Endothelial cell of umbilical vein (primary cell): Measurements from ENCODE around the gene SPON1. TPM values are rescaled to one million over a fixed set of nuclear protein-coding genes. Genes with fewer than 3 reads are reported as not detected.

Experiments used
- BruUV-seq: library from RNA; stranded (reverse); fragments of 400-500 nt; replicated peaks from 2 replicates; lab custom pipeline; 2021; lab: Mats Ljungman, UMichigan
- CTCF ChIA-PET: fragments of 300-600, 350-600 bp; sonication (Branson Sonifier 250); formaldehyde crosslinking; loops from one replicate; lab custom pipeline; 2021; ENCODE audit warnings: antibody characterized with exemption, inconsistent platforms; lab: Charles Lee
- POLR2A ChIA-PET: fragments of 300-600, 350-600 bp; sonication (Branson Sonifier 250); formaldehyde crosslinking; loops from one replicate; lab custom pipeline; 2021; ENCODE audit warnings: antibody characterized with exemption, inconsistent platforms; lab: Charles Lee
- DNase-seq: peaks from one replicate; pipeline ENCODE4 v3.0.0-alpha.2; 2011; ENCODE audit warnings: low read depth, low spot score
- FAIRE-seq: peaks from 2 replicates; lab custom pipeline; 2011; peaks lifted over from hg19 to GRCh38; lab: Jason Lieb, UNC
- H2AFZ ChIP-seq: 2 replicates; pipeline ENCODE4 v1.6.0; 2012; ENCODE audit warnings: low read depth, low read length, control low read depth, inconsistent platforms
- H3K27ac ChIP-seq: 2 replicates; pipeline ENCODE4 v1.5.1; 2011; ENCODE audit warnings: low read depth, mild to moderate bottlenecking, control low read depth, low read length, moderate library complexity; ENCODE audit not compliant: insufficient read depth
- H3K27me3 ChIP-seq, 2 experiments: 2 replicates each; pipeline versions ENCODE4 v1.6.0 to v1.6.1; 2011; ENCODE audit warnings: low read length in 2 of 2, mixed read lengths in 1 of 2; ENCODE audit not compliant: control insufficient read depth in 2 of 2, insufficient read depth in 2 of 2
- H3K36me3 ChIP-seq, 2 experiments: 2 replicates in 1 of 2; 3 replicates in 1 of 2; pipeline ENCODE4 v1.5.1; 2011; ENCODE audit warnings: low read length in 2 of 2, mild to moderate bottlenecking in 1 of 2, moderate library complexity in 1 of 2; ENCODE audit not compliant: control insufficient read depth in 2 of 2, insufficient read depth in 2 of 2; ENCODE audit errors: extremely low read depth in 1 of 2
- H3K4me1 ChIP-seq: 3 replicates; pipeline ENCODE4 v1.5.1; 2011; ENCODE audit warnings: mild to moderate bottlenecking, low read length; ENCODE audit not compliant: control insufficient read depth, insufficient read depth; ENCODE audit errors: extremely low read depth
- H3K4me2 ChIP-seq: 2 replicates; pipeline ENCODE4 v1.6.1; 2011; ENCODE audit warnings: low read length, control low read depth, mixed read lengths; ENCODE audit not compliant: insufficient read depth
- H3K4me3 ChIP-seq, 3 experiments: fragments of 200-600 bp in 1 of 3; sonication (generic), shearing (Covaris generic) in 1 of 3; replicated peaks in 1 of 3; 2 replicates each; pipeline ENCODE4 v1.5.1; 2011 to 2016; ENCODE audit warnings: control low read depth in 3 of 3, low read length in 3 of 3, mild to moderate bottlenecking in 2 of 3, inconsistent platforms in 1 of 3, low read depth in 1 of 3, moderate library complexity in 1 of 3; ENCODE audit not compliant: insufficient read depth in 1 of 3
- H3K79me2 ChIP-seq: 2 replicates; pipeline ENCODE4 v1.6.0; 2012; ENCODE audit warnings: low read length, inconsistent platforms; ENCODE audit not compliant: control insufficient read depth, insufficient read depth
- H3K9ac ChIP-seq: replicated peaks from 2 replicates; pipeline ENCODE3; 2011; ENCODE audit warnings: low read length, control low read depth; ENCODE audit not compliant: insufficient read depth; ENCODE audit errors: extremely low read depth
- H3K9me1 ChIP-seq: replicated peaks from 3 replicates; pipeline ENCODE4 v1.6.0; 2011; ENCODE audit warnings: mild to moderate bottlenecking, low read length; ENCODE audit not compliant: control insufficient read depth, insufficient read depth; ENCODE audit errors: extremely low read depth
- H3K9me3 ChIP-seq: replicated peaks from 2 replicates; pipeline ENCODE4 v1.5.1; 2012; ENCODE audit warnings: low read length, inconsistent platforms; ENCODE audit not compliant: control insufficient read depth, insufficient read depth
- H4K20me1 ChIP-seq: replicated peaks from 2 replicates; pipeline ENCODE3; 2011; ENCODE audit warnings: mild to moderate bottlenecking, low read length; ENCODE audit not compliant: control insufficient read depth, insufficient read depth; ENCODE audit errors: extremely low read depth
- EZH2 ChIP-seq: IDR thresholded peaks from 2 replicates; pipeline ENCODE4 v1.6.1; 2012; ENCODE audit warnings: borderline replicate concordance, low read depth, mild to moderate bottlenecking, moderate library complexity, low read length, inconsistent platforms; ENCODE audit not compliant: severe bottlenecking
- FOS ChIP-seq: IDR thresholded peaks from 2 replicates; pipeline ENCODE4 v1.6.1; 2011; ENCODE audit warnings: mild to moderate bottlenecking, low read length, moderate library complexity, borderline replicate concordance; ENCODE audit not compliant: insufficient read depth
- GATA2 ChIP-seq: IDR thresholded peaks from 2 replicates; pipeline ENCODE4 v1.7.0; 2011; ENCODE audit warnings: low read depth, mild to moderate bottlenecking, moderate library complexity, mixed read lengths, low read length; ENCODE audit not compliant: insufficient read length, insufficient read depth
- JUN ChIP-seq: IDR thresholded peaks from 2 replicates; pipeline ENCODE4 v1.6.1; 2011; ENCODE audit warnings: borderline replicate concordance, low read depth; ENCODE audit not compliant: insufficient read length, insufficient read depth
- MYC ChIP-seq: IDR thresholded peaks from one replicate; pipeline ENCODE4 v1.6.1; 2011; ENCODE audit warnings: mild to moderate bottlenecking, low read depth, low read length
- POLR2A ChIP-seq: IDR thresholded peaks from 2 replicates; pipeline ENCODE4 v1.6.1; 2012; ENCODE audit warnings: low read depth, mild to moderate bottlenecking, control low read depth, low read length
- POLR2AphosphoS5 ChIP-seq: IDR thresholded peaks from 2 replicates; pipeline ENCODE4 v1.6.1; 2012; ENCODE audit warnings: low read depth, mild to moderate bottlenecking, control low read depth, low read length, moderate library complexity; ENCODE audit not compliant: insufficient read depth
- dilution Hi-C: fragments of 300-500 bp; cut with MboI; formaldehyde crosslinking; loops from one replicate; pipeline ENCODE4 v1.15.0; 2019; ENCODE audit warnings: low sequenced_read_pairs; ENCODE audit not compliant: extremely low pct_ligation_motif_present
- intact Hi-C: fragments of 100-400 bp; cut with micrococcal nuclease; formaldehyde crosslinking; loops from one replicate; pipeline ENCODE4 v1.10.0; 2022
- polyA plus RNA-seq, 4 experiments: library from polyadenylated mRNA; depleted of rRNA in 3 of 4; stranded (reverse) in 3 of 4; unstranded in 1 of 4; fragments of >200 nt; gene quantifications; 2 replicates each; pipeline versions ENCODE4 v1.2.1 to v1.2.3, GENCODE V29; 2011 to 2012; ENCODE audit warnings: missing spikeins in 1 of 4
- total RNA-seq: library from RNA; stranded (reverse); gene quantifications from 2 replicates; pipeline ENCODE4 v1.2.3, GENCODE V29; 2021
- TF ChIP-seq, protein P1 (sequence below): IDR thresholded peaks from 2 replicates; pipeline ENCODE4 v1.6.1; 2011; ENCODE audit not compliant: insufficient read depth, insufficient read length
- TF ChIP-seq, protein P2 (sequence below), 2 donors: IDR thresholded peaks; 1 replicate in 1 of 2; 2 replicates in 1 of 2; pipeline ENCODE4 v1.5.1; 2011; ENCODE audit warnings: low read length in 2 of 2, mild to moderate bottlenecking in 2 of 2, moderate library complexity in 2 of 2, control low read depth in 1 of 2, inconsistent platforms in 1 of 2, low read depth in 1 of 2; ENCODE audit not compliant: insufficient read depth in 1 of 2; ENCODE audit errors: extremely low read depth in 1 of 2

Gene SPON1
- total and polyA plus RNA-seq, 2 donors (not counting 3 experiments of a cell fraction or from before 2014, with no cell fraction given): 0.31 TPM; not detected in 1

DNA sequence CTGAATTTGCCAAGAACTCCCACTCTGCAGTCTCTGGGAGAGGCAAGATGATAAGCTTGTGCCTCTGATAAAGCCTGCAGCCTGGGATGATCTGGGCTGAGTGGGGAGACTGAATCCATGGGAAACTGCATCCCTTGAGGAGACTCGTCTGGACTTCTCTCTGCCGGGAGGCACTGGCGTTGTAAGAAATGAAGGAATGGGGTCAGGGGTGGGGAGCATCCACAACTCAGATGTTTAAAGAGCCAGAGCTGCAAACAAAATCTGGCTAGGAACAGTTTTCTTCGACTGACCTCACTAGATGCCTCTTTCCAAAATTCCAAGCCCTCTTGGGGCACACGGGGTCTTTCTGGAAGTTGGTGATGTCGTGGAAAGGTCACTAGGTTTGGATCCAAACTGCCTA, 64.4 kb downstream of the SPON1 start:
- Histone ChIP-seq H3K4me2 (no peak overlapping the region), H3K27me3 (peaks cover 2 to 7% of the 10 kb centered on the region in 2 experiments), H3K4me1 (no peaks in the 10 kb centered on the region), H3K4me3 (no peak overlapping the region), H3K79me2 (no peaks in the 10 kb centered on the region), H3K9me1 (no peaks in the 10 kb centered on the region), H3K9me3 (no peaks in the 10 kb centered on the region), H3K27ac (no peak overlapping the region), H3K36me3 (no peaks in the 10 kb centered on the region), H3K9ac (no peak overlapping the region), H4K20me1 (no peaks in the 10 kb centered on the region), H2AFZ (no peak overlapping the region)
- no peak for DNase-seq
- TF ChIP-seq POLR2A (no peak), EZH2 (no peak), MYC (no peak), POLR2AphosphoS5 (no peak), GATA2 (no peak)
- TF ChIP-seq, protein P1, sequence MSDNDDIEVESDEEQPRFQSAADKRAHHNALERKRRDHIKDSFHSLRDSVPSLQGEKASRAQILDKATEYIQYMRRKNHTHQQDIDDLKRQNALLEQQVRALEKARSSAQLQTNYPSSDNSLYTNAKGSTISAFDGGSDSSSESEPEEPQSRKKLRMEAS: no peak
- ChIA-PET CTCF (no interaction called here), POLR2A (no interaction called here)
- no peak for FAIRE-seq
- dilution Hi-C loops (no loop called here), intact Hi-C loops (no loop called here)
- BruUV-seq: no TSS peak

DNA sequence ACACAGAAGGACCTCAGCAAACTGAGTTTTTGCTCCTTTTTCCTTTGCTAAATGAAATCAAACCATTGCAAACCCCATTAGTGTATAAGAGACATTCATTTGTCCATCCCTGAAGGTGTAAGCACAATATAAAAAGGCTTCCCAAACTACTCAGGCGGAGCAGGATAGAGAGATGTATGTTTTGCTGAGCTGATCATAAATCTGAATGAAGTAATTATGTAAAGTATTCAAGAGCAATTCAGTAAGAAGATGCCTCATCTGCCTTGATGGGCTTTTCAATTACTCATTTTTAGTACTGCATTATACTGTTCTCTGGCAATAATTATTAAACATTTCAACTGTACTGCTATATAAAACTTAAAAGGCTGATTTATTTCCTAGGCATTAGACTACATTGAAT, 65.0 kb downstream of the SPON1 start:
- Histone ChIP-seq H3K9ac (no peak overlapping the region), H3K4me2 (no peak overlapping the region), H3K9me3 (no peaks in the 10 kb centered on the region), H3K9me1 (no peaks in the 10 kb centered on the region), H3K27ac (no peak overlapping the region), H4K20me1 (no peaks in the 10 kb centered on the region), H3K4me3 (no peak overlapping the region), H3K36me3 (no peaks in the 10 kb centered on the region), H3K27me3 (peaks cover 2 to 5% of the 10 kb centered on the region in 2 experiments), H2AFZ (no peak overlapping the region), H3K79me2 (no peaks in the 10 kb centered on the region), H3K4me1 (no peaks in the 10 kb centered on the region)
- dilution Hi-C loops (no loop called here), intact Hi-C loops (no loop called here)
- ChIA-PET CTCF (no interaction called here), POLR2A (no interaction called here)
- no peak for FAIRE-seq
- no peak for DNase-seq
- no TSS peak for BruUV-seq
- TF ChIP-seq, protein P2, sequence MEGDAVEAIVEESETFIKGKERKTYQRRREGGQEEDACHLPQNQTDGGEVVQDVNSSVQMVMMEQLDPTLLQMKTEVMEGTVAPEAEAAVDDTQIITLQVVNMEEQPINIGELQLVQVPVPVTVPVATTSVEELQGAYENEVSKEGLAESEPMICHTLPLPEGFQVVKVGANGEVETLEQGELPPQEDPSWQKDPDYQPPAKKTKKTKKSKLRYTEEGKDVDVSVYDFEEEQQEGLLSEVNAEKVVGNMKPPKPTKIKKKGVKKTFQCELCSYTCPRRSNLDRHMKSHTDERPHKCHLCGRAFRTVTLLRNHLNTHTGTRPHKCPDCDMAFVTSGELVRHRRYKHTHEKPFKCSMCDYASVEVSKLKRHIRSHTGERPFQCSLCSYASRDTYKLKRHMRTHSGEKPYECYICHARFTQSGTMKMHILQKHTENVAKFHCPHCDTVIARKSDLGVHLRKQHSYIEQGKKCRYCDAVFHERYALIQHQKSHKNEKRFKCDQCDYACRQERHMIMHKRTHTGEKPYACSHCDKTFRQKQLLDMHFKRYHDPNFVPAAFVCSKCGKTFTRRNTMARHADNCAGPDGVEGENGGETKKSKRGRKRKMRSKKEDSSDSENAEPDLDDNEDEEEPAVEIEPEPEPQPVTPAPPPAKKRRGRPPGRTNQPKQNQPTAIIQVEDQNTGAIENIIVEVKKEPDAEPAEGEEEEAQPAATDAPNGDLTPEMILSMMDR (IDR thresholded peaks at IDR 0.05; ENCODE audit: extremely low read depth in 1 of 2, insufficient read depth in 1 of 2, low read depth in 1 of 2, low read length in 2 of 2): no peak
- no peak for TF ChIP-seq GATA2
- TF ChIP-seq POLR2A: no peak
- no peak for TF ChIP-seq POLR2AphosphoS5
- TF ChIP-seq, protein P1: no peak
- TF ChIP-seq MYC: no peak
- no peak for TF ChIP-seq EZH2
- TF ChIP-seq JUN: no peak
- no peak for TF ChIP-seq FOS
